Measurements from ENCODE around the gene NCF2.

NCF2 gene

GRCh38 chr1:183582021-183582713 lies 8.1 kb downstream of the NCF2 start:
- no peak for FAIRE-seq

GRCh38 chr1:183580281-183580682 lies 10.0 kb downstream of the NCF2 start:
- FAIRE-seq: no peak

GRCh38 chr1:183578856-183579255 lies 11.4 kb downstream of the NCF2 start:
- no peak for FAIRE-seq

- no peak for FAIRE-seq
Measured at GRCh38 chr1:183577897-183578465, 12.3 kb downstream of the NCF2 start.

DNA sequence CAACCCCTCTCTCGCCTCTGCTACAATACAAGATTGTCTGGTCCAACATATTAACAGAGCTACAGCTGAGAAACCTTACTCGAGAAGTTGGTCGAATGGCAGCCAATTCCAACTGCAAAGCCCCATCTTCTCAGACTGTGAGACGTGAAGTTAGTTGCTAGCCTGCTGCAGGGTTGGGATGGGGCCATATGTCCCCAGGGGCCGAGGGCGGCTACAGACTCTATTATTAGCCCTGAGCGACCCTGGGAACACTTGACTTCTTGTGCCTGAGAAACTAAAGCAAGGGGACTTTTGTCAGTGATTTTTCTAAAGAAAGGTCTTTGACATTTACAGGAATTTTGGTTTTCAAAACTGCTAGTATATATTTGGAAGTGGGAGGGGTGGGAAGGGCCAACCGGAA lies 13.7 kb downstream of the NCF2 start:
- no peak for FAIRE-seq

DNA sequence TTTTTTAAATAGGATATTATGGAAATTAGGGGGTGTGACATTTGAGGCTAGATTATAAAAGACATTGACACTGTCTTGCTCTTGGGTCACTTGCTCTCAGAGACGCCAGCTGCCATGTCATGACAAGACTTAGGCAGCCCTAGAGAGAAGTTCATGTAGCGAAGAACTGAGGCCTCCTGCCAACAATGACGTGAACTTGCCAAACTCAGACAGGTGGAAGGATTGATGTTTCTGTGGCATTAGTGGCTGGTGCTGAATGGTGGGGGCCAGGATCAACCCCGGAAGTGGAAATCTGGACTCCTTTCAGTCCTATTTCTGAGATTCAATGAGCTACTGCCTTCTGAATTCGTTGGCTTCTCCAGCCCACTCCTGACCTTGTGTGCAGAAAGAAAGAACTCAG lies 14.7 kb downstream of the NCF2 start:
- FAIRE-seq: no peak

DNA sequence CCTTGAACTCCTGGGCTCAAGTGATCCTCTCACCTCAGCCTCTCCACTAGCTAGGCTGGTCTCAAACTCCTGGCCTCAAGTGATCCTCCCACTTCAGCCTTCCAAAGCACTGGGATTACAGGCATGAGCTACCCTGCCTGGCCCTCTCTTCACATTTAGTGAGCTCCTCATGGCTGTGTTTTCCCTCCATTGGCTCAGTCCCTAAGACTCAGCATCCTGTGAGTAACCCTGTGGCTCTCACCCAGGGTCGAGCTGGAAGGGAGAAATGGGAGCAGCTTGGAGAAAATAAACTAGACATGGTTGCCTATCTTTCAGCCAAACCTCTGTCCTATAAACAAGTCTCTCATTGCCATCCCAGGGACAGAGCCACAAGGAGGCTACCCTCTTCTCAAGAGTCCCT lies 17.5 kb downstream of the NCF2 start:
- no peak for FAIRE-seq

GRCh38 chr1:183571678-183572268 lies 18.5 kb downstream of the NCF2 start:
- FAIRE-seq: no peak

DNA sequence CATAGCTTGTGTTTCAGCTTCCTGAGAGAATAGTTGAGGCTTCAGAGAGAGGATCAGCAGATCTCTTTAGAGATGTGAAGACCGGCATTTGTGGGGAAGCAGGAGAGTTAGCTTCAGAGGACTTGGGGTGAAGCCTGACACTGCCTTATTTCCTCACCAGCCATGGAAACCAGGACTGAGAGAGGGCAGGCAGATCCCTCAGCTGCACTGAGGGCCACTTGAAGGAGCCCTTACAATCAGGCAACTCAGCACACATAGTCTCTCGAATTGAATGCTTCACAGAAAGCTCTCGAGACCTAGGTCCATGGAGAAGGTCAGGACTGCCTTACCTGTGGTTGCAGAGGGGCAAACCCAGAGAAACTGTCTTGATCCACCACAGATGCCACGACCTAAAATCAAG lies 19.8 kb downstream of the NCF2 start:
- no peak for FAIRE-seq

DNA sequence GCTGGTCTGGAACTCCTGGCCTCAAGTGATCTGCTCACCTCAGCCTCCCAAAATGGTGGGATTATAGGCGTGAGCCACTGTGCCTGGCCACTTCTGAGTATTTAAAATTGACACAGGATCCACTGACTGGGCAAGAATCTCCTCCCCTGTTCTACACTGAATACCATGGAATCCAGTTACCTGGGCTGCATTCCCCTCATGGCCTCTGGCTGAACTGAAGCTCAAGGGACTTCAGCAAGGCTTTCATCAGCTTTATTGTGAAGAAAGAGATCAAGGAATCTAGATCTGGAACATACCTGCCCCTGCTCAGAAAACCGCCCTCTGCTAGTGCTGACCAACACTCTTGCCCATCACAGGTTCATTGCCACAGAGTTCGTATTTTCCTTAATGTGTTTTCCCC lies 20.5 kb downstream of the NCF2 start:
- no peak for FAIRE-seq

DNA sequence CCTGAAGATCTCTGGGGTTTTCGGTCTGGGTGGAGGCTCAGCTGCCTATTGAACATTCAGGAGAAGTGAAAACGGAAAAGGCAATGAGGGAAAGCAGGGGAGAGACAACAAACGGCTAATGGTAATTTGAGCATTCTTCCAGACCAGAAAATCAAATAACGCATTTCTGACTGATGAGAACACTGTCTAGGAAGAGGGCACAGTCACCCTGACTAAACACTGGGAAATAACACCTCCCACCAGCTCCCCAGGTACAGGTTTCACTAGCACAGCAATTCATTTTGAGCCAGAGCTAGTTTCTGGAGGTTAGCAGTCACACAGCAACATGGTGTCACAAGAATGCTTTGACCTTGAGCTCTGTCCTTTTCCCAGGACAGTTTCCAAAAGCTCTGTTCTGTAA lies 21.1 kb downstream of the NCF2 start:
- FAIRE-seq: no peak

GRCh38 chr1:183568176-183569021 lies 21.9 kb downstream of the NCF2 start:
- FAIRE-seq: no peak

GRCh38 chr1:183567584-183567983 lies 22.7 kb downstream of the NCF2 start:
- FAIRE-seq: no peak

- no peak for FAIRE-seq
Measured at GRCh38 chr1:183566026-183566425, 24.2 kb downstream of the NCF2 start.

DNA sequence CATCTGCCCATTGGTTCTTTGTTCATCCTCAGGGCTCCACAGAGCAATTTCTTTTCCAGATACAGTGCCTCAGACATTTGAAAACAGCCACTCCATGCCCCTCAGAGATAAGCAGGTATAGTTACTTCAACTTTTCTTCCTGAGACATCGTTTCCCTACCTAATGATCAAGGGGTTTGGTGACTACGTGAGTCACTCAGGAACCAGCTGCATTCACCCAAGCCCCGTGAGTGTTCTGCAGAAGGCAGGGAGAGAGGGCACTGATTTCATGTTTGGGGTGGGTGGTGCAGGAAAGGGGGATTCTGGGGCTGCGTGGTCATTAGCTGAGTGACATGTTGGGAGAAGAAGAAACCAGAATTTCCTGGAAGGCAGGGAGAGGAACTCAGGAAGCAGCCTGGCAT lies 25.0 kb downstream of the NCF2 start:
- FAIRE-seq: no peak

- no peak for FAIRE-seq
Measured at GRCh38 chr1:183562701-183563100, 27.6 kb downstream of the NCF2 start.

DNA sequence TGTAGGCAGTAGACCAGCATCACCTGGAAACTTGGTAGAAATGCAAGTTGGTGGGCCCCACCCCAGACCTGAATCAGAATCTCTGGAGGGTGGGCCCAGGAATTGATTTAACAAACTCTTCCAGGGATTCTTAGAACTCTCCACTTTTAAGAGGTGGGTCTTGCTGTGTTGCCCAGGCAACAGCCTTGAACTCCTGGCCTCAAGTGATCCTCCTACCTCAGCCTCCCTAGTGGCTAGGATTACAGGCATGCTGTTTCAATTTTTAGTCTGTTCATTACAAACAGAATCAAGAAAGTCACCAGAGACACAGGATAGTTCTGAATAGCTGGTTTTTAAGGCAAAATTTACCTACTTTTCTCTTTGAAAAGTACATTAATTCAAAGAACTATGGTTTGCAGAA lies 31.2 kb downstream of the NCF2 start:
- no peak for FAIRE-seq

GRCh38 chr1:183554577-183554976 lies 35.7 kb downstream of the NCF2 start:
- no peak for FAIRE-seq

DNA sequence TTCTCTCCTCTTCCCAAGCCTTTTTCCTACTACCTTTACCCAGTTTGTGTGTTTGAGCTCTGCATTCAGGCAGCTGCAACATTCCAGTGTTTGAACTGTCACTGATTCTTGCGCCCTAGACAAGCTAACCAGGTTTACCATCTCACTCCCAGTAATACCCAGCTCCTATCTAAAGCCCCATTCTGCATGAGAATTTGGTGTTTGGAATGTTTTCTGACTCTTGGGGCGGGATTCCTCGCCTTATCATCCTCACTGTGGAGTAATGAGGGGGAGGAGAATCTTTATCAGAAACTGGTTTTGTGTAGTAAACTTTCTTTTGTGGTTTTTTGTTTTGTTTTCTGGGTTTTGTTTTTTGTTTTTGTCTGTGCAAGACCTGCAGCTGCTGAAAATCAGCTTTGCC lies 36.5 kb downstream of the NCF2 start:
- no peak for FAIRE-seq

DNA sequence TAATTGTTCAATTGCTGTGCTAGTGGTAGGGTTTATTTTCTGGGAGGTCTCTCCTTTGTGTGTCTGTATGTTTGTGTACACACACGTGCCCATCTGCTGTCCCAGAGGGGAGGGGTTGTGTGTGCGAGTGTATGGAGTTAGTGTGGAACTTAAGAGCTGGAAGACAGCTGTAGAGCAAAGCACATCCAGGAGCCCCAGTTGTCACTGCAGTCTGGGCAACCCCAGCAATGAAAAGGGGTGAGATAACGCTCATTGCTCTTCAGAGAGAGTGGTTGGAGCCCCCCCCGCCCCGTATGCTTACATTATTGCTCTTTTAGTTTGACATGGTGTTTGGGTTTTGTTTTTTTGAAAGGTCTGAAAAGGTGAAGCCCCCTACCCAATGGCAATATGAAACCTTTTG lies 36.9 kb downstream of the NCF2 start:
- no peak for FAIRE-seq

DNA sequence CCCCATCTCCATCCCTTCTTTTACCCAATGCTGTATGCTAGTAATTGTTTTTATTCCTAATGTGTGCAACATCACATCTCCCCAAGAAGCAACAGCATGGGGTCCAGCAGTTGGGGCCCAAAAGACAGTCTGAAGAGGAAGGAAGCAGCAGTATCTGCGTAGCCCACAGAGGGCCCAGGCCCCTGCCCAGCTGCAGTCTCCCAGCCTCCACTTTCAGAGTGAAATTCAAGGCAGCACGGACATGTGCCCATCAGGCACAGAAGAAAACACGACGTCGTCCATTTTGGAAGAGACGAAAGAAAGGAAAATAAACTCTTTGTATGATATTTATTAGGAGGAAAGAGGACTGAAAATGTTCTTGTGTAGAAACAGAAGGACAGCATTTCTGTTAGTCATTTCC lies 37.4 kb downstream of the NCF2 start:
- FAIRE-seq: no peak

DNA sequence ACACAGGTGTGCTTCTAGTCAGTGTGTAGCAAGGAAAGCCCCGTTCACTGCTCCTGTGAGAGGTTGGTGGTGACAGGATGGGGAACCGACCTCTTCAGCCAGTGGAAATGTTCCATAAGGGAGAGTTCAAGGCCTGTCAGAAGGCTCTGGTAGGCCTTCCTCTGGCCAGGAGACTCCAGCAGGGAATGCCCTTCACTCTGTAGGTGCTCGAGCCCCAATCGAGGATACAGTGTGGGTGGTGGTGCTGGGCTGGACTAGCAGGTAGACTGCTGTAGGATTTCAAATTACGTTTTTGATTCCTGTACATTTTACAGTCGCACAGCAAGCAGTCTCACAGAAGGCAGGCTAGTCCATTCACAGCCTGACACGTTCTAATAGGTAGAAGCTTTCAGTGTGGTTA lies 37.8 kb downstream of the NCF2 start:
- no peak for FAIRE-seq

- no peak for FAIRE-seq
Measured at GRCh38 chr1:183551924-183552323, 38.3 kb downstream of the NCF2 start.

GRCh38 chr1:183550915-183551314 lies 39.3 kb downstream of the NCF2 start:
- no peak for FAIRE-seq

All from A204.1 (cell line).